Stimulated activated naive CD8-positive, alpha-beta T cell treated with anti-CD3 and anti-CD28 coated beads, Interleukin-15, Interleukin-2, amounts not matched to agents 100 U/mL and 50 U/mL, for 24 hours (primary cell): ENCODE data around the gene ACTR8.
"Not testable (repeated sequence)": the region's sequence is repeated elsewhere in the genome, so short reads cannot be mapped to it uniquely, and the experiment has no call there.

Experiments used
- ATAC-seq: fragments of 150-1000 bp; cut with Tn5 transposase; one replicate; pipeline ENCODE4 v1.10.0; 2021
- DNase-seq: peaks from one replicate; pipeline ENCODE4 v3.0.0; 2021

The ACTR8 gene

GRCh38 chr3:53881691-53882593 lies at the start of gene ACTR8:
Gene ACTR8 (minus strand): TSS chr3:53882152. CDS start chr3:53882101, 51 bp downstream.
- DNase-seq (peak; percentile 89), ATAC-seq (peak; percentile 95)

- not testable (repeated sequence) for ATAC-seq, DNase-seq
These were observed 45.4 kb upstream of the ACTR8 start for GRCh38 chr3:53927208-53927872.

GRCh38 chr3:53921296-53921695 lies 39.3 kb upstream of the ACTR8 start:
- DNase-seq (no peak), ATAC-seq (no peak)

- ATAC-seq (no peak), DNase-seq (no peak)
These were observed 37.8 kb upstream of the ACTR8 start for GRCh38 chr3:53919741-53920140.

- DNase-seq: no peak
- no peak for ATAC-seq
These were observed 31.4 kb upstream of the ACTR8 start for GRCh38 chr3:53913401-53913800.

- ATAC-seq (no peak), DNase-seq (no peak)
These were observed 20.8 kb upstream of the ACTR8 start for GRCh38 chr3:53902711-53903110.

GRCh38 chr3:53902067-53902466 lies 20.1 kb upstream of the ACTR8 start:
- DNase-seq (no peak), ATAC-seq (no peak)

- ATAC-seq: no peak
- no peak for DNase-seq
These were observed 18.8 kb upstream of the ACTR8 start for GRCh38 chr3:53900666-53901331.

GRCh38 chr3:53899750-53900149 lies 17.8 kb upstream of the ACTR8 start:
- ATAC-seq: no peak
- DNase-seq: no peak

- no peak for DNase-seq
- no peak for ATAC-seq
These were observed 10.3 kb upstream of the ACTR8 start for GRCh38 chr3:53892286-53892637.

- DNase-seq (peak; percentile 94), ATAC-seq (peak; percentile 97)
These were observed 9.7 kb upstream of the ACTR8 start, which contains the start of gene SELENOK for GRCh38 chr3:53891497-53892285. Gene SELENOK (minus strand): TSS chr3:53891859.

GRCh38 chr3:53890726-53891475 lies 8.9 kb upstream of the ACTR8 start:
- peak; percentile 33 for DNase-seq
- ATAC-seq: no peak

- DNase-seq (no peak), ATAC-seq (no peak)
These were observed 6.3 kb upstream of the ACTR8 start for GRCh38 chr3:53888232-53888631.

- DNase-seq: no peak
- ATAC-seq: no peak
These were observed 5.5 kb upstream of the ACTR8 start for GRCh38 chr3:53887446-53887845.

- ATAC-seq: no peak
- no peak for DNase-seq
These were observed 3.3 kb upstream of the ACTR8 start for GRCh38 chr3:53885239-53885638.

GRCh38 chr3:53884623-53885022 lies 2.7 kb upstream of the ACTR8 start:
- ATAC-seq: no peak
- DNase-seq: no peak

- ATAC-seq: no peak
These were observed 1.1 kb upstream of the ACTR8 start for GRCh38 chr3:53883008-53883407.

GRCh38 chr3:53880396-53881345 lies 1.3 kb downstream of the ACTR8 start:
- DNase-seq (no peak), ATAC-seq (no peak)

More at GRCh38 chr3:53883008-53883407, 1.1 kb upstream of the ACTR8 start:
- DNase-seq: no peak

GRCh38 chr3:53865732-53866499 lies 16.0 kb downstream of the ACTR8 start:
- no peak for ATAC-seq
- no peak for DNase-seq
